ENCODE results near the gene TAS2R3. TPM values are rescaled to one million over a fixed set of nuclear protein-coding genes. Genes with fewer than 3 reads are reported as not detected.

The TAS2R3 gene
- total RNA-seq, 2 experiments from 2014 or later = 1.5 to 3.8 TPM

DNA sequence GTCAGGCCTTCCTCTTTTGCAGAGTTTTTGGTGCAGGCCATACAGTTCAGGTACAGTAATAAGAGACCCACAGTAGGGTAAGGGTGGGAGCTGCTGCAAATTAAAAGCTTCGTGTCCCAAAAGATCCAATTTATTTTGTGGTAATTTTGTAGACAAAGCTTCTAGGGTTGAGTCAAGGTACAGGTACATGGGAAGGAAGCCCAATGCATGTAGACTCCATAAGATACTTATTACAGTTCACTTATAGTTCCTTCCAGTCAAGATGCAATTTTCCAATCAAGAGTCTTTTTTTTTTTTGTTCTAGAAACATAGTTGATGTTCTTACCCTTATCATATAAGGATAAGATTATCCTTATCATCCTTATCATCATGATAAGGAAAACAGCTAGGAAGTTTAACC lies 12.5 kb downstream of the TAS2R3 start, which contains the start of gene TAS2R4:
Gene TAS2R4, plus strand, starts transcription at position 301 of the 400 bp plus-strand sequence. CDS start 1,815 bp downstream, outside the sequence.
- H3K4me3 ChIP-seq (ENCODE audit: low read depth, low read length, poor library complexity, severe bottlenecking) = no peak within 1 kb of the TSS
- no peak for TF ChIP-seq EZH2phosphoT487 (IDR thresholded peaks at IDR 0.05; ENCODE audit: borderline replicate concordance, low read depth, low read length)
- TF ChIP-seq, protein P1, sequence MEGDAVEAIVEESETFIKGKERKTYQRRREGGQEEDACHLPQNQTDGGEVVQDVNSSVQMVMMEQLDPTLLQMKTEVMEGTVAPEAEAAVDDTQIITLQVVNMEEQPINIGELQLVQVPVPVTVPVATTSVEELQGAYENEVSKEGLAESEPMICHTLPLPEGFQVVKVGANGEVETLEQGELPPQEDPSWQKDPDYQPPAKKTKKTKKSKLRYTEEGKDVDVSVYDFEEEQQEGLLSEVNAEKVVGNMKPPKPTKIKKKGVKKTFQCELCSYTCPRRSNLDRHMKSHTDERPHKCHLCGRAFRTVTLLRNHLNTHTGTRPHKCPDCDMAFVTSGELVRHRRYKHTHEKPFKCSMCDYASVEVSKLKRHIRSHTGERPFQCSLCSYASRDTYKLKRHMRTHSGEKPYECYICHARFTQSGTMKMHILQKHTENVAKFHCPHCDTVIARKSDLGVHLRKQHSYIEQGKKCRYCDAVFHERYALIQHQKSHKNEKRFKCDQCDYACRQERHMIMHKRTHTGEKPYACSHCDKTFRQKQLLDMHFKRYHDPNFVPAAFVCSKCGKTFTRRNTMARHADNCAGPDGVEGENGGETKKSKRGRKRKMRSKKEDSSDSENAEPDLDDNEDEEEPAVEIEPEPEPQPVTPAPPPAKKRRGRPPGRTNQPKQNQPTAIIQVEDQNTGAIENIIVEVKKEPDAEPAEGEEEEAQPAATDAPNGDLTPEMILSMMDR (conservative IDR thresholded peaks at IDR 0.05; ENCODE audit: low read length) = no peak
- H3K36me3 ChIP-seq (ENCODE audit: insufficient read depth, low read length) = peaks cover 13% of the 10 kb centered on the region
- intact Hi-C loops (cut with micrococcal nuclease; ENCODE audit: unreplicated experiment) = no loop called here
- H3K4me2 ChIP-seq (ENCODE audit: low read length) = no peak within 1 kb of the TSS
- no peak within 1 kb of the TSS for H2AFZ ChIP-seq (ENCODE audit: low read length)
- BruUV-seq (replicated peaks) = no TSS peak
- no peak for DNase-seq (ENCODE audit: low spot score)
- ChIA-PET CTCF (ENCODE audit: unreplicated experiment) (no interaction called here), POLR2A (interaction anchor here (0.7 kb wide), 1 partner anchor 13 kb away, joined by 3 read pairs; no protein-coding TSS in a partner anchor)
- no peaks in the 10 kb centered on the region for H3K9me2 ChIP-seq (ENCODE audit: insufficient read depth, low read length)
- H3K79me2 ChIP-seq (ENCODE audit: insufficient read depth, low read depth, low read length) = no peaks in the 10 kb centered on the region
- no peaks in the 10 kb centered on the region for H4K20me1 ChIP-seq (ENCODE audit: insufficient read depth, low read length)
- no peaks in the 10 kb centered on the region for H3K9me3 ChIP-seq (ENCODE audit: low read length)
- H3K4me1 ChIP-seq (ENCODE audit: insufficient read depth, low read length, poor library complexity, severe bottlenecking) = no peaks in the 10 kb centered on the region
- no peak within 1 kb of the TSS for H3K27ac ChIP-seq (ENCODE audit: low read depth, low read length, poor library complexity, severe bottlenecking)

DNA sequence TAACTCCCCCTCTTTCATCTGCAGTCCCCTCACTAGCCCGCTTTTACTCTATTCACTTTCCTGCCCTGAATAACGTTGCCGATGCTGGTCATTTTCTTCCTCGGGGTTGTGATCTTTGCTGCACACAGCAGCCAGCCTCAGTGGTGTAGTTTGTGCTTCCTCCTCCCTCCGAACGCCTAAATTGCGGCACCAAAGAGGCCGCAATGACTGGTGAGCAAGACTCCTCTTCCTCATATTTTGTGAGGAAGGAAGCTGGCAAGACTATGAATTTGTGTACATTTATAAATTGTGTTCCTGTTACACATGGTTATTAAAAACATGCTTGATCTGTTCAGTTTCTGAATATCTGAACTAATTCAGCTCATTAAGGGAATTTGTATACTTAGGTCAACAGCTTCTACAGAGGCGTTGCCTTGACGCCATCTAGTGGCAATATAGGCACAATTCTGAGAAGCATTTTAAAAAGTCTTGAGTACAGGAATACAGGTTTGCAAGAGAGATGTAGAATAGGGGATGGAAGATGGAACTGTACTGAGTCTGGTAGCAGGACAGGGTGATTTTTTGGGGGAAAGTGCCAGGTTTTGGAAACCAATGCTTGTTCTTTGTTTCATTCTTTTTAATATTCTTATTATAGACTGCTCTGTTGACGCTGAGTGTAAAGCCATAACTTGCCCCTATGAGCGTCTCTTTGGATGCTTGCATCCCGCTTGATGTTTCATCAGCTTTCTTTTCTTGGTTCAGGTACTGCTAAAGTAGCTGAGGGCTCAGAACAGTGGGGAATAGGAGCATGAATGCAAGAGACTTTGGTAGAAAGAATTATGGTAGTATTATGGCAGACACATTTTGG lies 22.0 kb downstream of the TAS2R3 start:
- ChIA-PET CTCF (ENCODE audit: unreplicated experiment) (interaction anchor here (1.5 kb wide), 1 partner anchor 131 kb away, joined by 5 read pairs; no protein-coding TSS in a partner anchor), POLR2A (interaction anchor here (0.6 kb wide), 1 partner anchor 23 kb away, joined by 3 read pairs; no protein-coding TSS in a partner anchor)
- peak; percentile 61 for DNase-seq (ENCODE audit: low spot score)
- no peaks in the 10 kb centered on the region for H3K9me2 ChIP-seq (ENCODE audit: insufficient read depth, low read length)
- no peak overlapping the region for H3K4me3 ChIP-seq (ENCODE audit: low read depth, low read length, poor library complexity, severe bottlenecking)
- H2AFZ ChIP-seq (ENCODE audit: low read length) = no peak overlapping the region
- intact Hi-C loops (cut with micrococcal nuclease; ENCODE audit: unreplicated experiment) = loop anchor here (2.0 kb wide), 1 partner anchor 131 kb away; no protein-coding TSS in a partner anchor
- H3K4me1 ChIP-seq (ENCODE audit: insufficient read depth, low read length, poor library complexity, severe bottlenecking) = no peaks in the 10 kb centered on the region
- H3K79me2 ChIP-seq (ENCODE audit: insufficient read depth, low read depth, low read length) = no peaks in the 10 kb centered on the region
- no peaks in the 10 kb centered on the region for H3K9me3 ChIP-seq (ENCODE audit: low read length)
- no peak for TF ChIP-seq EZH2phosphoT487 (IDR thresholded peaks at IDR 0.05; ENCODE audit: borderline replicate concordance, low read depth, low read length)
- TF ChIP-seq, protein P1 (conservative IDR thresholded peaks at IDR 0.05; ENCODE audit: low read length) = peak; percentile 94
- no peak overlapping the region for H3K4me2 ChIP-seq (ENCODE audit: low read length)
- no peaks in the 10 kb centered on the region for H4K20me1 ChIP-seq (ENCODE audit: insufficient read depth, low read length)
- H3K27ac ChIP-seq (ENCODE audit: low read depth, low read length, poor library complexity, severe bottlenecking) = no peak overlapping the region
- no TSS peak for BruUV-seq (replicated peaks)
- H3K36me3 ChIP-seq (ENCODE audit: insufficient read depth, low read length) = no peaks in the 10 kb centered on the region

DNA sequence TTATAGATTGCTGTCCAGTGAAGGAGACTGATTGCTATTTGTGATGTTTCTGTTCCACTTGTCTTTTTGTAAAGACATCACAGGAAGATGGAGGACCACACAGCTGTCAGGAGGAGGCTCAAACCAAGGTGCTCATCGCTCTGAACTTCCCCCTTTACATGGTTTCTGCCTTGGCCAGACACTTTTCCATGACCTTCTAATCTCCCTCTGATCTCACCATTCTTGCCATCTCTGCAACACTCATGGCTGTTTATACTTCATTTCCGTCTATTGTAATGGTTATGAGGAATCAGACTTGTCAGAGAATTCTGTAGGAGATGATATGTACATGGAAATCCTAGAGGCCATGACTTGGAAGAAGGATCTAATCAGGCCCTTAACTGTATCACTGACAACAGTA lies 24.4 kb downstream of the TAS2R3 start:
- Histone ChIP-seq H2AFZ (ENCODE audit: low read length) (no peak overlapping the region), H3K4me2 (ENCODE audit: low read length) (no peak overlapping the region), H3K9me3 (ENCODE audit: low read length) (no peaks in the 10 kb centered on the region), H4K20me1 (ENCODE audit: insufficient read depth, low read length) (no peaks in the 10 kb centered on the region), H3K79me2 (ENCODE audit: insufficient read depth, low read depth, low read length) (no peaks in the 10 kb centered on the region), H3K4me3 (ENCODE audit: low read depth, low read length, poor library complexity, severe bottlenecking) (no peak overlapping the region), H3K36me3 (ENCODE audit: insufficient read depth, low read length) (no peaks in the 10 kb centered on the region), H3K27ac (ENCODE audit: low read depth, low read length, poor library complexity, severe bottlenecking) (no peak overlapping the region), H3K4me1 (ENCODE audit: insufficient read depth, low read length, poor library complexity, severe bottlenecking) (no peaks in the 10 kb centered on the region), H3K9me2 (ENCODE audit: insufficient read depth, low read length) (no peaks in the 10 kb centered on the region)
- BruUV-seq (replicated peaks) = no TSS peak
- no peak for DNase-seq (ENCODE audit: low spot score)
- ChIA-PET CTCF (ENCODE audit: unreplicated experiment) (no interaction called here), POLR2A (interaction anchor here (1.1 to 1.2 kb wide), 2 partner anchors 12 to 49 kb away, joined by 3 read pairs; no protein-coding TSS in a partner anchor)
- intact Hi-C loops (cut with micrococcal nuclease; ENCODE audit: unreplicated experiment) = no loop called here
- no peak for TF ChIP-seq EZH2phosphoT487 (IDR thresholded peaks at IDR 0.05; ENCODE audit: borderline replicate concordance, low read depth, low read length)
- TF ChIP-seq, protein P1 (conservative IDR thresholded peaks at IDR 0.05; ENCODE audit: low read length) = no peak

Data from OCI-LY7 (cell line).